Measurements from ENCODE around the gene ANKRD33. TPM values are rescaled to one million over a fixed set of nuclear protein-coding genes. Genes with fewer than 3 reads are reported as not detected.

ANKRD33 gene
- polyA plus RNA-seq, 1 donor from 2014 or later: not detected

Other genes starting within 250 kb of the ANKRD33 start
- not detected for gene FIGNL2, start 39.4 kb upstream of the ANKRD33 start, polyA plus RNA-seq
- not detected for gene ACVRL1, start 19.4 kb downstream of the ANKRD33 start, polyA plus RNA-seq
- gene ACVR1B, start 63.6 kb downstream of the ANKRD33 start, polyA plus RNA-seq: 0.90 TPM
- gene TAMALIN, start 118.8 kb downstream of the ANKRD33 start, polyA plus RNA-seq: 6.4 TPM
- 9.3 TPM for gene NR4A1, start 163.3 kb downstream of the ANKRD33 start, polyA plus RNA-seq
- gene ATG101, start 181.9 kb downstream of the ANKRD33 start, polyA plus RNA-seq: 25.4 TPM
- gene SMIM41, start 191.6 kb downstream of the ANKRD33 start, polyA plus RNA-seq: not detected

Data from IgD-negative memory B cell (primary cell).